K562 (cell line): Measurements from ENCODE around the gene DPM2. TPM values are rescaled to one million over a fixed set of nuclear protein-coding genes. Genes with fewer than 3 reads are reported as not detected.

Experiments used
- C11orf30 ChIP-seq: fragments of 450-650 bp; IDR thresholded peaks from 2 replicates; pipeline ENCODE4 v1.6.1; 2016; ENCODE audit warnings: low read depth, mild to moderate bottlenecking
- E2F3 ChIP-seq: fragments of 250-450 bp; sonication (Bioruptor Pico); IDR thresholded peaks from 2 replicates; pipeline ENCODE4 v1.4.0; 2020; ENCODE audit warnings: mild to moderate bottlenecking
- ELK3 ChIP-seq: fragments of 450-650 bp; formaldehyde crosslinking; IDR thresholded peaks from 2 replicates; pipeline ENCODE4 v1.4.0; 2020; ENCODE audit warnings: mild to moderate bottlenecking
- ESRRB ChIP-seq: fragments of 250-450 bp; sonication (Bioruptor Pico); IDR thresholded peaks from 2 replicates; pipeline ENCODE4 v1.5.0; 2020; ENCODE audit warnings: mild to moderate bottlenecking, moderate library complexity, borderline replicate concordance
- ETS1 ChIP-seq: conservative IDR thresholded peaks from 2 replicates; pipeline ENCODE4 v1.6.1; 2011; ENCODE audit warnings: low read depth, mild to moderate bottlenecking, low read length; ENCODE audit not compliant: control insufficient read depth
- ETV1 ChIP-seq: fragments of 450-650 bp; conservative IDR thresholded peaks from 2 replicates; pipeline ENCODE4 v1.6.1; 2016; ENCODE audit warnings: missing genetic modification characterization, control low read depth, low read depth, missing compliant biosample characterization
- ETV5 ChIP-seq: sonication (generic); formaldehyde crosslinking; IDR thresholded peaks from 2 replicates; pipeline ENCODE4 v1.4.0; 2020; ENCODE audit warnings: low read depth, mild to moderate bottlenecking, missing genetic modification reagents
- GATAD2B ChIP-seq: fragments of 450-650 bp; IDR thresholded peaks from 2 replicates; pipeline ENCODE4 v1.6.1; 2017; ENCODE audit warnings: mild to moderate bottlenecking, borderline replicate concordance
- GTF2B ChIP-seq: IDR thresholded peaks from 2 replicates; pipeline ENCODE4 v1.6.1; 2011; ENCODE audit not compliant: insufficient read length; ENCODE audit errors: extremely low read depth
- HDAC3 ChIP-seq: fragments of 450-650 bp; IDR thresholded peaks from 2 replicates; pipeline ENCODE4 v1.6.1; 2018; ENCODE audit warnings: borderline replicate concordance, mild to moderate bottlenecking, moderate library complexity; ENCODE audit not compliant: partially characterized antibody
- JUND ChIP-seq, 2 experiments: IDR thresholded peaks; 2 replicates in 1 of 2; 3 replicates in 1 of 2; pipeline ENCODE4 v1.6.1; 2011; ENCODE audit warnings: borderline replicate concordance in 2 of 2, low read depth in 2 of 2, low read length in 2 of 2, improper control_type of control experiment in 1 of 2, missing biosample characterization in 1 of 2, missing genetic modification characterization in 1 of 2, missing genetic modification reagents in 1 of 2
- MAFF ChIP-seq: IDR thresholded peaks from 2 replicates; pipeline ENCODE4 v1.6.1; 2012; ENCODE audit warnings: low read length, improper control_type of control experiment
- MED1 ChIP-seq: sonication (generic); formaldehyde crosslinking; IDR thresholded peaks from 2 replicates; pipeline ENCODE4 v1.8.1; 2023; ENCODE audit warnings: missing genetic modification reagents, borderline replicate concordance
- NELFE ChIP-seq: IDR thresholded peaks from 2 replicates; pipeline ENCODE4 v1.6.1; 2011; ENCODE audit warnings: mild to moderate bottlenecking; ENCODE audit not compliant: insufficient read depth, insufficient read length
- NFE2 ChIP-seq: IDR thresholded peaks from 2 replicates; pipeline ENCODE4 v1.6.1; 2014; ENCODE audit warnings: antibody characterized with exemption, low read depth
- PHF20 ChIP-seq: fragments of 450-650 bp; IDR thresholded peaks from 2 replicates; pipeline ENCODE4 v1.6.1; 2018; ENCODE audit not compliant: partially characterized antibody
- RBM14 ChIP-seq: fragments of 200-400 bp; formaldehyde crosslinking; IDR thresholded peaks from 2 replicates; pipeline ENCODE4 v1.6.1; 2018; ENCODE audit warnings: low read depth, mild to moderate bottlenecking, low read length, moderate library complexity, borderline replicate concordance; ENCODE audit not compliant: insufficient read depth
- TCFL5 ChIP-seq: fragments of 250-450 bp; sonication (Bioruptor Pico); conservative IDR thresholded peaks from 2 replicates; pipeline ENCODE4 v1.6.1; 2021; ENCODE audit warnings: mild to moderate bottlenecking, moderate library complexity, matching md5 sums
- TEAD1 ChIP-seq, 2 experiments: fragments of 450-650 bp in 1 of 2; sonication (generic) in 1 of 2; formaldehyde crosslinking; IDR thresholded peaks; 2 replicates each; pipeline versions ENCODE4 v1.4.0 to v1.8.0; 2020 to 2022; ENCODE audit warnings: mild to moderate bottlenecking in 2 of 2, missing genetic modification reagents in 1 of 2
- ZNF133 ChIP-seq: fragments of 250-450 bp; sonication (Bioruptor Pico); IDR thresholded peaks from 2 replicates; pipeline ENCODE4 v1.4.0; 2020; ENCODE audit warnings: mild to moderate bottlenecking
- ZNF140 ChIP-seq: fragments of 250-450 bp; sonication (Bioruptor Pico); IDR thresholded peaks from 2 replicates; pipeline ENCODE4 v1.8.0; 2021; ENCODE audit warnings: moderate library complexity, mild to moderate bottlenecking, inconsistent platforms
- ZNF398 ChIP-seq: fragments of 250-450 bp; sonication (Bioruptor Pico); IDR thresholded peaks from 2 replicates; pipeline ENCODE4 v1.8.0; 2021; ENCODE audit warnings: moderate library complexity, mild to moderate bottlenecking, inconsistent platforms
- ZNF584 ChIP-seq: fragments of 200-800 bp; sonication (Bioruptor generic); IDR thresholded peaks from 2 replicates; pipeline ENCODE4 v1.6.1; 2016; ENCODE audit warnings: low read depth, mild to moderate bottlenecking, missing genetic modification characterization, missing compliant biosample characterization
- ZNF764 ChIP-seq: fragments of 250-450 bp; sonication (Bioruptor Pico); IDR thresholded peaks from 2 replicates; pipeline ENCODE4 v1.4.0; 2020; ENCODE audit warnings: low read depth, mild to moderate bottlenecking, moderate library complexity
- polyA plus RNA-seq, 8 experiments: library from polyadenylated mRNA; depleted of rRNA in 4 of 8; stranded (reverse) in 5 of 8; unstranded in 3 of 8; fragments of >200 nt; fragmentation: Nextera tagmentation in 2 of 8; fragmentation: Illumina TruSeq in 1 of 8; extraction: Ambion mirVana in 2 of 8; extraction: Trizol in 1 of 8; gene quantifications; 2 replicates each; pipeline versions ENCODE4 v1.2.1 to v1.2.3, GENCODE V29; 2011 to 2014; ENCODE audit warnings: inconsistent platforms in 1 of 8, missing spikeins in 1 of 8
- total RNA-seq, 7 experiments: library from RNA; depleted of rRNA in 6 of 7; stranded (reverse); fragments of >200 nt in 6 of 7; fragmentation: Illumina TruSeq in 2 of 7; extraction: Trizol in 2 of 7; gene quantifications; 2 replicates each; pipeline versions ENCODE4 v1.2.1 to v1.2.3, GENCODE V29; 2011 to 2021; ENCODE audit warnings: low replicate concordance in 1 of 7

The DPM2 gene
- total and polyA plus RNA-seq, 9 of the 15 experiments (the other 6 are each of a cell fraction or from before 2014, with no cell fraction given) = 43.5 to 126 (median 71.1) TPM

- TF ChIP-seq ZNF398 (CRISPR knock-in tag) (no peak), ETV5 (CRISPR knock-in tag) (no peak), ZNF764 (CRISPR knock-in tag) (no peak), MED1 (CRISPR knock-in tag) (no peak), NELFE (no peak), E2F3 (CRISPR knock-in tag) (no peak), ESRRB (CRISPR knock-in tag) (no peak), PHF20 (no peak), TEAD1 (CRISPR knock-in tag; IDR thresholded peaks at IDR 0.05) (no peak), MAFF (peak; percentile 72; the same call in 1 of the 2 replicates), JUND (IDR thresholded peaks at IDR 0.05; ENCODE audit: borderline replicate concordance, low read depth, low read length) (peak; percentile 61; the same call in 1 of the 2 replicates), JUND (tag; IDR thresholded peaks at IDR 0.05; ENCODE audit: borderline replicate concordance, low read depth, low read length) (peak; percentile 68; the same call in 2 of the 3 replicates), GTF2B (no peak), ZNF140 (no peak), RBM14 (no peak), ZNF133 (no peak), C11orf30 (no peak), HDAC3 (no peak), ETV1 (tag) (no peak), ZNF584 (no peak), TCFL5 (CRISPR knock-in tag) (no peak), ELK3 (CRISPR knock-in tag) (no peak), ETS1 (no peak), GATAD2B (no peak), NFE2 (peak; percentile 96)
These were observed 1.9 kb downstream of the DPM2 start (continued) for GRCh38 chr9:127935765-127936221.
